Measurements from ENCODE around the gene MTFP1. TPM values are rescaled to one million over a fixed set of nuclear protein-coding genes. Genes with fewer than 3 reads are reported as not detected.

MTFP1 gene
- total RNA-seq, 1 experiment from 2014 or later: 117 TPM

DNA sequence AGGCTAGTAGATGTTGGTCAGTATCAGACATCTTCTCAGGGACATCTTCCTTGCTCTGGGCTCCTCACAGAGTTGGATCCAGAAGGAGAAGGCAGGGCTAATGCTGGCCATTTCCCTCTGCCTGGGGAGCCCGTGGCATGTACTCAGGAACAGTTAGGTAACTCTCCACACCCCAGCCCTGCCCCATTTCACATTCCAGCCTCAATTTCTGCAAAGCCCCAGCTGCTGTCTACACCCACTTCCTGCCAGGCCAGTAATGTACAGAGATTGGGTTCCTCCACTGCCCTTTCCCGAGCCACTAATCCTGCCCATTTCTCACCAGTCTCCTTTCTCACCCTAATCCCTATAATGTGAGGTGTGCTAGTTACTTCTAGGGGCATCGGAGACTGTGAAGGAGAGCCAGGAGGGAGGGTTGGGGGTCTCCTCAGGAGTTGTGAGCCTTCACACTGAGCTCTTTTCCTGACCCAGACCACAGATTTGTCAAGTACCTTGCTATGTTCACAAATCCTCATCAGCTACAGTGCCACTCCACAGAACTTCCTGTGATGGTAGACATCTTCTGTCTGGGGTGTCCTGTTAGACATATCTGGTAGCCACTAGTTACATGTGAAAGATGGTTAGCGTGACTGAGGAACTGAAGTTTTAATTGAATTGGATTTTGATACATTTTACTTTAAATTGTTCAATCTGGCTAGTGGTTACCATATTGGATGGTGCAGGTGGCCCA is 47.6 kb downstream of the MTFP1 start:
- Histone ChIP-seq H3K36me3 (replicated peaks; ENCODE audit: control insufficient read depth, insufficient read depth, low read length) (no peaks in the 10 kb centered on the region), H3K27me3 (ENCODE audit: control insufficient read depth, insufficient read depth, low read length) (no peaks in the 10 kb centered on the region), H3K4me3 (ENCODE audit: insufficient read depth, low read depth, low read length) (no peak overlapping the region)
- DNase-seq: no peak

- Histone ChIP-seq H3K4me3 (ENCODE audit: insufficient read depth, low read depth, low read length) (no peak overlapping the region), H3K36me3 (replicated peaks; ENCODE audit: control insufficient read depth, insufficient read depth, low read length) (no peaks in the 10 kb centered on the region), H3K27me3 (ENCODE audit: control insufficient read depth, insufficient read depth, low read length) (no peaks in the 10 kb centered on the region)
- DNase-seq: no peak
Observed at GRCh38 chr22:30474121-30474520, 48.6 kb downstream of the MTFP1 start.

- no peak for DNase-seq
- Histone ChIP-seq H3K27me3 (ENCODE audit: control insufficient read depth, insufficient read depth, low read length) (no peaks in the 10 kb centered on the region), H3K36me3 (replicated peaks; ENCODE audit: control insufficient read depth, insufficient read depth, low read length) (no peaks in the 10 kb centered on the region), H3K4me3 (ENCODE audit: insufficient read depth, low read depth, low read length) (no peak overlapping the region)
Observed at GRCh38 chr22:30474683-30475424, 49.3 kb downstream of the MTFP1 start.

Other genes with a start within 250 kb of the MTFP1 start
- 0.41 and 0.59 TPM in 2 replicates for gene LIF, start 179.0 kb upstream of the MTFP1 start, total RNA-seq (2014; rRNA removed; shearing (Covaris generic))
- not detected in 2 replicates for gene OSM, start 158.9 kb upstream of the MTFP1 start, total RNA-seq (2014; rRNA removed; shearing (Covaris generic))
- gene CASTOR1, start 136.3 kb upstream of the MTFP1 start, total RNA-seq (2014; rRNA removed; shearing (Covaris generic)): 10.2 and 15.4 TPM in 2 replicates
- gene TBC1D10A, start 98.8 kb upstream of the MTFP1 start, total RNA-seq (2014; rRNA removed; shearing (Covaris generic)): 12.0 and 12.6 TPM in 2 replicates
- 70.1 and 97.1 TPM in 2 replicates for gene SF3A1, start 68.9 kb upstream of the MTFP1 start, total RNA-seq (2014; rRNA removed; shearing (Covaris generic))
- gene CCDC157, start 68.8 kb upstream of the MTFP1 start, total RNA-seq (2014; rRNA removed; shearing (Covaris generic)): 4.7 and 6.1 TPM in 2 replicates
- gene RNF215, start 38.4 kb upstream of the MTFP1 start, total RNA-seq (2014; rRNA removed; shearing (Covaris generic)): 24.7 and 26.6 TPM in 2 replicates
- gene SEC14L2, start 28.8 kb upstream of the MTFP1 start, total RNA-seq (2014; rRNA removed; shearing (Covaris generic)): 1.7 and 4.2 TPM in 2 replicates
- gene SEC14L3, start 46.2 kb downstream of the MTFP1 start, total RNA-seq (2014; rRNA removed; shearing (Covaris generic)): not detected in 2 replicates
- gene SEC14L4, start 79.9 kb downstream of the MTFP1 start, total RNA-seq (2014; rRNA removed; shearing (Covaris generic)): not detected in 2 replicates
- gene SEC14L6, start 121.0 kb downstream of the MTFP1 start, total RNA-seq (2014; rRNA removed; shearing (Covaris generic)): 0.17 and 0.55 TPM in 2 replicates
- 8.4 and 11.9 TPM in 2 replicates for gene GAL3ST1, start 148.9 kb downstream of the MTFP1 start, total RNA-seq (2014; rRNA removed; shearing (Covaris generic))
- gene PES1, start 166.1 kb downstream of the MTFP1 start, total RNA-seq (2014; rRNA removed; shearing (Covaris generic)): 86.2 and 111 TPM in 2 replicates
- 35.6 and 40.3 TPM in 2 replicates for gene TCN2, start 181.4 kb downstream of the MTFP1 start, total RNA-seq (2014; rRNA removed; shearing (Covaris generic))
- gene SLC35E4, start 210.0 kb downstream of the MTFP1 start, total RNA-seq (2014; rRNA removed; shearing (Covaris generic)): 5.1 and 6.5 TPM in 2 replicates
- gene DUSP18, start 242.1 kb downstream of the MTFP1 start, total RNA-seq (2014; rRNA removed; shearing (Covaris generic)): 1.8 and 2.6 TPM in 2 replicates